ENCODE results near the gene NRP2. TPM values are rescaled to one million over a fixed set of nuclear protein-coding genes. Genes with fewer than 3 reads are reported as not detected.

NRP2 gene
- total RNA-seq, 1 donor from 2014 or later, result 89.5 TPM

GRCh38 chr2:205714789-205715720, 32.8 kb downstream of the NRP2 start:
- Mint-ChIP-seq H3K27ac (peak overlapping the region; percentile 87), H3K4me3 (no peak overlapping the region), H3K4me1 (peaks cover 49% of the 10 kb centered on the region), H3K27me3 (ENCODE audit: low read depth) (no peaks in the 10 kb centered on the region), H3K36me3 (no peaks in the 10 kb centered on the region), H3K9me3 (no peaks in the 10 kb centered on the region)
- TF ChIP-seq, protein P1, sequence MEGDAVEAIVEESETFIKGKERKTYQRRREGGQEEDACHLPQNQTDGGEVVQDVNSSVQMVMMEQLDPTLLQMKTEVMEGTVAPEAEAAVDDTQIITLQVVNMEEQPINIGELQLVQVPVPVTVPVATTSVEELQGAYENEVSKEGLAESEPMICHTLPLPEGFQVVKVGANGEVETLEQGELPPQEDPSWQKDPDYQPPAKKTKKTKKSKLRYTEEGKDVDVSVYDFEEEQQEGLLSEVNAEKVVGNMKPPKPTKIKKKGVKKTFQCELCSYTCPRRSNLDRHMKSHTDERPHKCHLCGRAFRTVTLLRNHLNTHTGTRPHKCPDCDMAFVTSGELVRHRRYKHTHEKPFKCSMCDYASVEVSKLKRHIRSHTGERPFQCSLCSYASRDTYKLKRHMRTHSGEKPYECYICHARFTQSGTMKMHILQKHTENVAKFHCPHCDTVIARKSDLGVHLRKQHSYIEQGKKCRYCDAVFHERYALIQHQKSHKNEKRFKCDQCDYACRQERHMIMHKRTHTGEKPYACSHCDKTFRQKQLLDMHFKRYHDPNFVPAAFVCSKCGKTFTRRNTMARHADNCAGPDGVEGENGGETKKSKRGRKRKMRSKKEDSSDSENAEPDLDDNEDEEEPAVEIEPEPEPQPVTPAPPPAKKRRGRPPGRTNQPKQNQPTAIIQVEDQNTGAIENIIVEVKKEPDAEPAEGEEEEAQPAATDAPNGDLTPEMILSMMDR (IDR thresholded peaks at IDR 0.05; ENCODE audit: unreplicated experiment), result no peak
- no peak for DNase-seq (ENCODE audit: low spot score in 2 of 2, unreplicated experiment in 2 of 2)

- Mint-ChIP-seq H3K36me3 (no peaks in the 10 kb centered on the region), H3K27ac (peak overlapping the region; percentile 87), H3K4me1 (peaks cover 55% of the 10 kb centered on the region), H3K4me3 (no peak overlapping the region), H3K27me3 (ENCODE audit: low read depth) (no peaks in the 10 kb centered on the region), H3K9me3 (no peaks in the 10 kb centered on the region)
- no peak for DNase-seq (ENCODE audit: low spot score in 2 of 2, unreplicated experiment in 2 of 2)
- TF ChIP-seq, protein P1 (IDR thresholded peaks at IDR 0.05; ENCODE audit: unreplicated experiment), result no peak
These were observed 33.7 kb downstream of the NRP2 start for GRCh38 chr2:205715831-205716525.

GRCh38 chr2:205717175-205717846, 35.0 kb downstream of the NRP2 start:
- TF ChIP-seq, protein P1 (IDR thresholded peaks at IDR 0.05; ENCODE audit: unreplicated experiment), result no peak
- Mint-ChIP-seq H3K4me3 (no peak overlapping the region), H3K27ac (no peak overlapping the region), H3K27me3 (ENCODE audit: low read depth) (no peaks in the 10 kb centered on the region), H3K4me1 (peaks cover 62% of the 10 kb centered on the region), H3K9me3 (no peaks in the 10 kb centered on the region), H3K36me3 (no peaks in the 10 kb centered on the region)
- no peak for DNase-seq (ENCODE audit: low spot score in 2 of 2, unreplicated experiment in 2 of 2)

- Mint-ChIP-seq H3K27ac (peak overlapping the region; percentile 50), H3K4me1 (peaks cover 59% of the 10 kb centered on the region), H3K4me3 (no peak overlapping the region), H3K36me3 (no peaks in the 10 kb centered on the region), H3K27me3 (ENCODE audit: low read depth) (no peaks in the 10 kb centered on the region), H3K9me3 (no peaks in the 10 kb centered on the region)
- no peak for DNase-seq (ENCODE audit: low spot score in 2 of 2, unreplicated experiment in 2 of 2)
- TF ChIP-seq, protein P1 (IDR thresholded peaks at IDR 0.05; ENCODE audit: unreplicated experiment), result no peak
These were observed 35.7 kb downstream of the NRP2 start for GRCh38 chr2:205717999-205718398.

GRCh38 chr2:205719847-205720246, 37.5 kb downstream of the NRP2 start:
- Mint-ChIP-seq H3K36me3 (peaks cover 2% of the 10 kb centered on the region), H3K27me3 (ENCODE audit: low read depth) (no peaks in the 10 kb centered on the region), H3K27ac (no peak overlapping the region), H3K4me1 (peaks cover 45% of the 10 kb centered on the region), H3K4me3 (no peak overlapping the region), H3K9me3 (no peaks in the 10 kb centered on the region)
- no peak for DNase-seq (ENCODE audit: low spot score in 2 of 2, unreplicated experiment in 2 of 2)
- TF ChIP-seq, protein P1 (IDR thresholded peaks at IDR 0.05; ENCODE audit: unreplicated experiment), result no peak
